Measurements from ENCODE around the gene PRLH.

PRLH gene

DNA sequence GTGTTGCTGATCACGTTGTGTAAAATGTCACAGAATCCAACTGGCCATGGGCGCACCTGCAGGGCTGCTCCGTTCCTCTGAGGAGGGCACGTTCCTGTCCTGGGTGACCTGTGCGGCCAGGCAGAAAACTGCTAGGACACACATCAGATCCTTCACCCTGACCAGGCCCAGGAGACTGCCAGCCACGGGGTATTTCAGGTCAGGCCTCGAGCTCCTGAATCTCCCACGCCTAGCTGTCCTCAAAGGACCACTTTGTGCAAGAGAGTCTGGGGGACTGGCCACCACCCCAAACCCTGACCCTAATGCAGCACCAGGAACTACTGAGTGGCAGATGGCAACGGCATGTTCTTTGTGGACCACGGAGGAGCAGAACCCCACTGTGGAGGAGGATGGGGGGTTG is 11.1 kb downstream of the PRLH start:
- H3K9me3 ChIP-seq (ENCODE audit: insufficient read depth, low read depth, low read length) = no peaks in the 10 kb centered on the region
- no peak overlapping the region for H3K27ac ChIP-seq (ENCODE audit: low read length)
- no peaks in the 10 kb centered on the region for H3K36me3 ChIP-seq (ENCODE audit: insufficient read depth, low read depth, low read length)
- H3K4me3 ChIP-seq (ENCODE audit: low read length) = no peak overlapping the region
- H3K9ac ChIP-seq (ENCODE audit: low read depth, low read length) = no peak overlapping the region
- H3K4me1 ChIP-seq (ENCODE audit: insufficient read depth, low read length) = peaks cover 4% of the 10 kb centered on the region; the same call in 1 of the 2 replicates
- no peaks in the 10 kb centered on the region for H3K27me3 ChIP-seq (ENCODE audit: insufficient read depth, low read length)

- H3K4me1 ChIP-seq (ENCODE audit: insufficient read depth, low read length) = 0 out of 2 replicates have a peak, but pooled peaks cover 3% of the 10 kb centered on the region
- no peak overlapping the region for H3K9ac ChIP-seq (ENCODE audit: low read depth, low read length)
- H3K27me3 ChIP-seq (ENCODE audit: insufficient read depth, low read length) = no peaks in the 10 kb centered on the region
- no peaks in the 10 kb centered on the region for H3K36me3 ChIP-seq (ENCODE audit: insufficient read depth, low read depth, low read length)
- H3K27ac ChIP-seq (ENCODE audit: low read length) = no peak overlapping the region
- no peaks in the 10 kb centered on the region for H3K9me3 ChIP-seq (ENCODE audit: insufficient read depth, low read depth, low read length)
- H3K4me3 ChIP-seq (ENCODE audit: low read length) = no peak overlapping the region
Observed at GRCh38 chr2:237577956-237578870, 11.8 kb downstream of the PRLH start.

DNA sequence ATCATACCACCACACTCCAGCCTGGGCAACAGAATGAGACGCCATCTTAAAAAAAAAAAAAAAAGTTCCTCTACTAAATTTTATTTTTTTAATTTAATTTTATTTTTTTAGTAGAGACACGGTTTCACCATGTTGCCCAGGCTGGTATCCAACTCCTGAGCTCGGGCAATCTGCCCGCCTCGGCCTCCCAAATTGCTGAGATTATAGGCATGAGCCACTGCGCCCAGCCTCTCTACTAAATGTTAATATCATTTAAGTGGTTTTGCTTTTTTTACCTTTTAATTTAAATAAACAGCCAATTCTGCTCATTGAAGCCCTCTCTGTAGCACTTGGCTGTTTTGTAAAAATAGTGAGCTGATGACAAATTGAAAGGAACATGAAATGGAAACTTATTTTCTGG is 15.0 kb downstream of the PRLH start:
- no peak overlapping the region for H3K4me3 ChIP-seq (ENCODE audit: low read length)
- no peak overlapping the region for H3K9ac ChIP-seq (ENCODE audit: low read depth, low read length)
- no peaks in the 10 kb centered on the region for H3K9me3 ChIP-seq (ENCODE audit: insufficient read depth, low read depth, low read length)
- 0 out of 2 replicates have a peak, but pooled peaks cover 9% of the 10 kb centered on the region for H3K4me1 ChIP-seq (ENCODE audit: insufficient read depth, low read length)
- H3K27ac ChIP-seq (ENCODE audit: low read length) = no peak overlapping the region
- no peaks in the 10 kb centered on the region for H3K36me3 ChIP-seq (ENCODE audit: insufficient read depth, low read depth, low read length)
- no peaks in the 10 kb centered on the region for H3K27me3 ChIP-seq (ENCODE audit: insufficient read depth, low read length)

DNA sequence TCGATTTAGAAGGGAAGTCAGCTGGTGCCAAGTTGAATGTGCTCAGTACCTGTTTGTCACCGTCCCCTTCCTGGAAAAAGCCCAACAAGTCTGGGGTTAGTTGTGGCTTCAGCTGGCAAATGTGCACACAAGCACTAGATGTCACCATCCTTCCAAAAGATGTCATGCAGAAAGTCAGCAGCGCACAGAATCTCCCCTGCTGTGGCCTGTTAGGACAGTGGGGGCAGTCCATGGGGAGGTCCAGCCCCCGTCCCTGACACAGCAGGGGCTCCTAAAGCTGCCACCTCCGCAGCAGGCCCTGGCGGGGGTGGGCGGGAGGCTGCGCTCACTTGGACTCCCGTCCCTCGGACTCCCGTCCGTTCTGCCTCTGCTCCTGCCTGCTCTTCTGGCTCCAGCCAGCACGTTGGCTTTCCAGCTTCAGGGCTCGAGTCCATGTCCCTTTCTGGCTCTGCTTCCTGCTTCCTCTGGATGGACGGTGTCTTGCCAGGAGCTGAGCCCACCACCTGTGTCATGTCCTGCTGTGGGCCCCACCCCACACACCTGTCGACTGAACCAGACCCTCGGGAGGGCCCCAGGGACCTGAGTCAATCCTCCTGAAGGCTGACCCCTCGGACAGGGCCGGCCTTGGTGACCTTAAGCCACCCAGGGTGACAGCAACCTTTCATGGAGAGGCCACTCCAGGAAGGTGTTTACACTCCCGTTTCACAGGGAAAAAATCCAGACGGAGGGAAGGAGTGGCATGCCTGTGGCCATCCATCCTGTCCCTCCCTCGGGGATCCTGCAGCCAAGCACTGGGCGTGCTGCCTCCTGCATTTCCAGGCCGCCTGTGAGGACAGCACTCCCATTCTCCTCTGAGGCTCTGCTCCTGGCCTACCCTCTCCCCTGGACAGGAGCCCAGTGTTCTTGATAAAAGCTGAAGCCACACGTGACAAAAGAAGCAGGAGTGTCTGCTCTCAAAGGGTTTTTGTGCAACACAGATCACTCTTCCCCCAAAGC is 15.7 kb downstream of the PRLH start:
- no peak overlapping the region for H3K4me3 ChIP-seq (ENCODE audit: low read length)

GRCh38 chr2:237583385-237584295 is 17.3 kb downstream of the PRLH start:
- Histone ChIP-seq H3K4me1 (ENCODE audit: insufficient read depth, low read length) (0 out of 2 replicates have a peak, but pooled peaks cover 9% of the 10 kb centered on the region), H3K4me3 (ENCODE audit: low read length) (no peak overlapping the region), H3K36me3 (ENCODE audit: insufficient read depth, low read depth, low read length) (no peaks in the 10 kb centered on the region), H3K9me3 (ENCODE audit: insufficient read depth, low read depth, low read length) (no peaks in the 10 kb centered on the region), H3K9ac (ENCODE audit: low read depth, low read length) (no peak overlapping the region), H3K27ac (ENCODE audit: low read length) (no peak overlapping the region), H3K27me3 (ENCODE audit: insufficient read depth, low read length) (no peaks in the 10 kb centered on the region)

More for the DNA sequence above, 15.7 kb downstream of the PRLH start:
- H3K36me3 ChIP-seq (ENCODE audit: insufficient read depth, low read depth, low read length) = no peaks in the 10 kb centered on the region
- 0 out of 2 replicates have a peak, but pooled peaks cover 9% of the 10 kb centered on the region for H3K4me1 ChIP-seq (ENCODE audit: insufficient read depth, low read length)
- H3K9ac ChIP-seq (ENCODE audit: low read depth, low read length) = peak overlapping the region; percentile 37; the same call in 1 of the 2 replicates
- H3K27ac ChIP-seq (ENCODE audit: low read length) = no peak overlapping the region
- H3K9me3 ChIP-seq (ENCODE audit: insufficient read depth, low read depth, low read length) = no peaks in the 10 kb centered on the region
- no peaks in the 10 kb centered on the region for H3K27me3 ChIP-seq (ENCODE audit: insufficient read depth, low read length)

GRCh38 chr2:237585590-237586221 is 19.3 kb downstream of the PRLH start:
- H3K36me3 ChIP-seq (ENCODE audit: insufficient read depth, low read depth, low read length) = no peaks in the 10 kb centered on the region
- peaks cover 16% of the 10 kb centered on the region; the same call in 1 of the 2 replicates for H3K4me1 ChIP-seq (ENCODE audit: insufficient read depth, low read length)
- no peaks in the 10 kb centered on the region for H3K27me3 ChIP-seq (ENCODE audit: insufficient read depth, low read length)
- no peaks in the 10 kb centered on the region for H3K9me3 ChIP-seq (ENCODE audit: insufficient read depth, low read depth, low read length)
- no peak overlapping the region for H3K27ac ChIP-seq (ENCODE audit: low read length)
- no peak overlapping the region for H3K9ac ChIP-seq (ENCODE audit: low read depth, low read length)
- H3K4me3 ChIP-seq (ENCODE audit: low read length) = no peak overlapping the region

DNA sequence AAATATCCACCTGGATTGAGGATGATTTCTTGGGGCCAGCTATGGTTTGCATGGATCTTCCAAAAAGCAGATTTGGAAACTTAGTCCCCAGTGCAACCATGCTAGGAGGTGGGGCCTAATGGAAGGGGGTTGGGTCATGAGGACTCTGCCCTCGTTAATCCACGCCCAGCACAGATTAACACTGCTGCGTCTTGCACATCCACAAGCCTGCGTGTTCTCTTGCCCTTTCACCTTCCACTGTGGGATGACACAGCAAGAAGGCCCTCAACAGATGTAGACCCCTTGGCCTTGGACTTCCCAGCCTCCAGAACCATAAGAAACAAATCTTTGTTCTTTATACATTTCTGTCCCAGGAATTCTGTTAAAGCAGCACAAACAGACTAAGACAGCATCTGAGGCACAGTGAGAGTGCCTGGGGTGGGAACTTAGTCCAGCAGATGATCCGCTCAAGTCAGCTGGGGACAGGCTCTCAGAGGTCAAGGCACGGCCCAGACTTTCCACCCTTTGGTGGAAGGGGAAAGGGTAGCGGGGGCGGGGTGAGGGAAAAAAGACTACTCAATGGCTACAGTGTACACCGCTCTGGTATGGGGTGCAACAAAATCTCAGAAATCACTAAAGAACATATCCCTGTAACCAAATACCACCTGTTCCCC is 21.8 kb downstream of the PRLH start:
- Histone ChIP-seq H3K4me1 (ENCODE audit: insufficient read depth, low read length) (peaks cover 21% of the 10 kb centered on the region; the same call in 1 of the 2 replicates), H3K9me3 (ENCODE audit: insufficient read depth, low read depth, low read length) (no peaks in the 10 kb centered on the region), H3K36me3 (ENCODE audit: insufficient read depth, low read depth, low read length) (no peaks in the 10 kb centered on the region), H3K27me3 (ENCODE audit: insufficient read depth, low read length) (no peaks in the 10 kb centered on the region), H3K4me3 (ENCODE audit: low read length) (peak overlapping the region; percentile 32; the same call in 1 of the 2 replicates), H3K27ac (ENCODE audit: low read length) (no peak overlapping the region), H3K9ac (ENCODE audit: low read depth, low read length) (no peak overlapping the region)

- H3K4me3 ChIP-seq (ENCODE audit: low read length) = peak within 1 kb of the TSS; percentile 60
- no peaks in the 10 kb centered on the region for H3K36me3 ChIP-seq (ENCODE audit: insufficient read depth, low read depth, low read length)
- peaks cover 41% of the 10 kb centered on the region; the same call in 1 of the 2 replicates for H3K4me1 ChIP-seq (ENCODE audit: insufficient read depth, low read length)
- no peak within 1 kb of the TSS for H3K27ac ChIP-seq (ENCODE audit: low read length)
- no peaks in the 10 kb centered on the region for H3K27me3 ChIP-seq (ENCODE audit: insufficient read depth, low read length)
- H3K9ac ChIP-seq (ENCODE audit: low read depth, low read length) = peak within 1 kb of the TSS; percentile 22; the same call in 1 of the 2 replicates
- H3K9me3 ChIP-seq (ENCODE audit: insufficient read depth, low read depth, low read length) = no peaks in the 10 kb centered on the region
Observed at GRCh38 chr2:237590272-237591140, 24.1 kb downstream of the PRLH start, which contains the start of gene RAB17. Gene RAB17, minus strand, starts transcription at chr2:237590734. Its CDS starts 4,580 bp downstream, at chr2:237586154.

GRCh38 chr2:237591141-237591881 is 24.9 kb downstream of the PRLH start:
- Histone ChIP-seq H3K27ac (ENCODE audit: low read length) (no peak overlapping the region), H3K9ac (ENCODE audit: low read depth, low read length) (no peak overlapping the region), H3K4me1 (ENCODE audit: insufficient read depth, low read length) (peaks cover 36% of the 10 kb centered on the region; the same call in 1 of the 2 replicates), H3K9me3 (ENCODE audit: insufficient read depth, low read depth, low read length) (no peaks in the 10 kb centered on the region), H3K4me3 (ENCODE audit: low read length) (peak overlapping the region; percentile 60; the same call in 1 of the 2 replicates), H3K27me3 (ENCODE audit: insufficient read depth, low read length) (no peaks in the 10 kb centered on the region), H3K36me3 (ENCODE audit: insufficient read depth, low read depth, low read length) (no peaks in the 10 kb centered on the region)

Measured in iPS-20b (cell line).